HepG2 (cell line): ENCODE results near the gene TBC1D20. TPM values are rescaled to one million over a fixed set of nuclear protein-coding genes. Genes with fewer than 3 reads are reported as not detected.
A peak's percentile ranks its signal among the peaks of the same experiment; 100 is the strongest.

Experiments
- ARNT ChIP-seq: fragments of 450-650 bp; IDR thresholded peaks from 2 replicates; pipeline ENCODE4 v1.6.1; 2017
- CCDC6 ChIP-seq: sonication (generic); formaldehyde crosslinking; IDR thresholded peaks from 2 replicates; pipeline ENCODE4 v1.8.1; 2022; ENCODE audit warnings: mild to moderate bottlenecking, missing genetic modification reagents, moderate library complexity
- GABPB1 ChIP-seq: IDR thresholded peaks from 2 replicates; pipeline ENCODE4 v1.6.1; 2016; ENCODE audit warnings: mild to moderate bottlenecking, missing genetic modification reagents, moderate library complexity, missing compliant biosample characterization
- HES4 ChIP-seq: sonication (generic); formaldehyde crosslinking; IDR thresholded peaks from 2 replicates; pipeline ENCODE4 v1.9.0; 2021; ENCODE audit warnings: mild to moderate bottlenecking, missing genetic modification reagents, borderline replicate concordance
- HIVEP1 ChIP-seq: sonication (generic); formaldehyde crosslinking; IDR thresholded peaks from 2 replicates; pipeline ENCODE4 v1.4.0; 2020; ENCODE audit warnings: mild to moderate bottlenecking, missing genetic modification reagents
- KLF13 ChIP-seq: sonication (generic); formaldehyde crosslinking; IDR thresholded peaks from 2 replicates; pipeline ENCODE4 v1.4.0; 2020; ENCODE audit warnings: mild to moderate bottlenecking, missing genetic modification reagents
- MIER3 ChIP-seq: IDR thresholded peaks from 2 replicates; pipeline ENCODE4 v1.6.1; 2016; ENCODE audit warnings: missing compliant biosample characterization, borderline replicate concordance
- NFE2L2 ChIP-seq: fragments of 150-350 bp; IDR thresholded peaks from 2 replicates; pipeline ENCODE4 v1.6.1; 2014; ENCODE audit warnings: low read length
- NR1H2 ChIP-seq: sonication (generic); formaldehyde crosslinking; IDR thresholded peaks from 2 replicates; pipeline ENCODE4 v1.8.1; 2022; ENCODE audit warnings: low read depth, missing genetic modification reagents, borderline replicate concordance
- NRL ChIP-seq: sonication (generic); formaldehyde crosslinking; IDR thresholded peaks from 2 replicates; pipeline ENCODE4 v1.5.0; 2020; ENCODE audit warnings: missing genetic modification reagents, mild to moderate bottlenecking, moderate library complexity, borderline replicate concordance
- SALL1 ChIP-seq: sonication (generic); formaldehyde crosslinking; IDR thresholded peaks from 2 replicates; pipeline ENCODE4 v1.8.0; 2022; ENCODE audit warnings: mild to moderate bottlenecking, missing genetic modification reagents
- SP2 ChIP-seq: sonication (generic); formaldehyde crosslinking; IDR thresholded peaks from 2 replicates; pipeline ENCODE4 v1.5.1; 2020; ENCODE audit warnings: mild to moderate bottlenecking, missing genetic modification reagents
- THAP7 ChIP-seq: sonication (generic); formaldehyde crosslinking; IDR thresholded peaks from 2 replicates; pipeline ENCODE4 v1.8.1; 2023; ENCODE audit warnings: mild to moderate bottlenecking, missing genetic modification reagents
- ZNF276 ChIP-seq: sonication (generic); formaldehyde crosslinking; IDR thresholded peaks from 2 replicates; pipeline ENCODE4 v1.4.0; 2020; ENCODE audit warnings: mild to moderate bottlenecking, low read depth, missing genetic modification reagents
- ZNF549 ChIP-seq: sonication (generic); formaldehyde crosslinking; IDR thresholded peaks from 2 replicates; pipeline ENCODE4 v1.5.0; 2020; ENCODE audit warnings: missing genetic modification reagents
- ZNF644 ChIP-seq: IDR thresholded peaks from 2 replicates; pipeline ENCODE4 v1.6.1; 2016; ENCODE audit warnings: low read depth
- ZNF687 ChIP-seq: sonication (generic); formaldehyde crosslinking; IDR thresholded peaks from 2 replicates; pipeline ENCODE4 v1.5.1; 2020; ENCODE audit warnings: mild to moderate bottlenecking, missing genetic modification reagents, moderate library complexity
- ZNF800 ChIP-seq: sonication (generic); formaldehyde crosslinking; IDR thresholded peaks from 2 replicates; pipeline ENCODE4 v1.4.0; 2020; ENCODE audit warnings: missing genetic modification reagents
- ZNF891 ChIP-seq: sonication (generic); formaldehyde crosslinking; IDR thresholded peaks from 2 replicates; pipeline ENCODE4 v1.5.0; 2020; ENCODE audit warnings: mild to moderate bottlenecking, missing genetic modification reagents
- polyA plus RNA-seq, 8 experiments: library from polyadenylated mRNA; depleted of rRNA in 3 of 8; stranded (reverse) in 7 of 8; unstranded in 1 of 8; fragments of >200 nt; fragmentation: Illumina TruSeq in 4 of 8; extraction: Trizol in 4 of 8; gene quantifications; 2 replicates each; pipeline versions ENCODE4 v1.2.1 to v1.2.3, GENCODE V29; 2011 to 2016; ENCODE audit warnings: low read depth in 4 of 8, missing spikeins in 1 of 8, mixed read lengths in 1 of 8; ENCODE audit not compliant: insufficient read depth in 1 of 8
- total RNA-seq, 5 experiments: library from RNA; depleted of rRNA; stranded (reverse); fragments of >200 nt; fragmentation: Illumina TruSeq; extraction: Trizol; gene quantifications; 2 replicates each; pipeline ENCODE4 v1.2.3, GENCODE V29; 2016; ENCODE audit warnings: low read depth in 1 of 5

TBC1D20 gene
- total and polyA plus RNA-seq, 2 of the 13 experiments (the other 11 are each of a cell fraction or from before 2014, with no cell fraction given), result 36.6 to 47.1 TPM

GRCh38 chr20:421685-422250 lies 40.6 kb downstream of the TBC1D20 start (continued):
- TF ChIP-seq ZNF800 (CRISPR knock-in tag), result no peak
- TF ChIP-seq SALL1 (CRISPR knock-in tag), result no peak
- no peak for TF ChIP-seq NRL (CRISPR knock-in tag)
- no peak for TF ChIP-seq MIER3 (CRISPR knock-in tag)
- TF ChIP-seq NFE2L2, result no peak
- no peak for TF ChIP-seq ZNF891 (CRISPR knock-in tag)
- TF ChIP-seq KLF13 (CRISPR knock-in tag), result no peak
- TF ChIP-seq NR1H2 (CRISPR knock-in tag), result no peak
- TF ChIP-seq GABPB1 (CRISPR knock-in tag), result no peak
- no peak for TF ChIP-seq ZNF276
- TF ChIP-seq SP2 (CRISPR knock-in tag), result no peak
- no peak for TF ChIP-seq ZNF549
- TF ChIP-seq ARNT, result no peak
- TF ChIP-seq THAP7 (CRISPR knock-in tag), result no peak
- TF ChIP-seq ZNF687 (CRISPR knock-in tag), result 0 out of 2 replicates have a peak, but pooled peaks have one; percentile 8
- no peak for TF ChIP-seq ZNF644 (CRISPR knock-in tag)
- no peak for TF ChIP-seq CCDC6 (CRISPR knock-in tag)
- TF ChIP-seq HIVEP1 (CRISPR knock-in tag), result no peak
- TF ChIP-seq HES4, result peak; percentile 41; the same call in 1 of the 2 replicates
